ENCODE results near the gene ADAM8. TPM values are rescaled to one million over a fixed set of nuclear protein-coding genes. Genes with fewer than 3 reads are reported as not detected.

Gene ADAM8
- total RNA-seq, 1 donor from 2014 or later: 1.5 TPM

DNA sequence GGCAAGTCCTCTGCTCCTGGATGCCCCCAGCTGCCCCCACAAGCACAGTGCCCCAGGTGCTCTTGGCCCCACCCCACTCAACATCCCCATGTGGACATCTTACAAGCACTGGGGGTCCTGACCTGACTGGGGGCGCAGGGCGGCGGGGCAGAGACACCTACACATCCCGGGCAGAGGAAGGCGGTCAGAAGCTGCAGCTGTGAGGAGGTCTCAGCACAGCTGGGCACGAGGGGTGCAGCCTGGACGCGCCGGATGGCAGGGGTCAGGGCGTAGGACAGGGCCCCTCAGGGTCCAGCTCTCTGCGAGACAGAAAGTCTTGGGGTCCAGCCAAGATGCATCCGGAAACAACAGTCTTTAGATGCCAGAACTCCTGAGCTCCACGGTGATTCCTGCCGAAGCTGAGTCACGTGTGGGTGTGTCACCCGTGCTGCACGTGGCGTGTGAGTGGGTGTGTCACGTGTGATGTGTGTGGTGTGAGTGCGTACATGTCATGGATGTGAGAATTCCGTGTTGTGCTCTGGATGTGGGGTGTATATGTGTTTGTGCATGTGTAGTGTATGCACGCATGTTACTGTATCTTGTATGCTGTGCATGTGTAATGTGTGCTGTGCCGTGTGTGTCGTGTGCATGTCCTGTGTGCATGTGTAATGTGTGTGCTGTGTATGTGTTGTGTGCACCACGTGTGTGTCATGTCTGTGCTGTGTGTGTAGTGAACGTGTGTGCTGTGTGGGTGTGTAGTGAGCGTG is 33.9 kb downstream of the ADAM8 start:
- TF ChIP-seq, protein P1, sequence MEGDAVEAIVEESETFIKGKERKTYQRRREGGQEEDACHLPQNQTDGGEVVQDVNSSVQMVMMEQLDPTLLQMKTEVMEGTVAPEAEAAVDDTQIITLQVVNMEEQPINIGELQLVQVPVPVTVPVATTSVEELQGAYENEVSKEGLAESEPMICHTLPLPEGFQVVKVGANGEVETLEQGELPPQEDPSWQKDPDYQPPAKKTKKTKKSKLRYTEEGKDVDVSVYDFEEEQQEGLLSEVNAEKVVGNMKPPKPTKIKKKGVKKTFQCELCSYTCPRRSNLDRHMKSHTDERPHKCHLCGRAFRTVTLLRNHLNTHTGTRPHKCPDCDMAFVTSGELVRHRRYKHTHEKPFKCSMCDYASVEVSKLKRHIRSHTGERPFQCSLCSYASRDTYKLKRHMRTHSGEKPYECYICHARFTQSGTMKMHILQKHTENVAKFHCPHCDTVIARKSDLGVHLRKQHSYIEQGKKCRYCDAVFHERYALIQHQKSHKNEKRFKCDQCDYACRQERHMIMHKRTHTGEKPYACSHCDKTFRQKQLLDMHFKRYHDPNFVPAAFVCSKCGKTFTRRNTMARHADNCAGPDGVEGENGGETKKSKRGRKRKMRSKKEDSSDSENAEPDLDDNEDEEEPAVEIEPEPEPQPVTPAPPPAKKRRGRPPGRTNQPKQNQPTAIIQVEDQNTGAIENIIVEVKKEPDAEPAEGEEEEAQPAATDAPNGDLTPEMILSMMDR (IDR thresholded peaks at IDR 0.05; ENCODE audit: unreplicated experiment): no peak

DNA sequence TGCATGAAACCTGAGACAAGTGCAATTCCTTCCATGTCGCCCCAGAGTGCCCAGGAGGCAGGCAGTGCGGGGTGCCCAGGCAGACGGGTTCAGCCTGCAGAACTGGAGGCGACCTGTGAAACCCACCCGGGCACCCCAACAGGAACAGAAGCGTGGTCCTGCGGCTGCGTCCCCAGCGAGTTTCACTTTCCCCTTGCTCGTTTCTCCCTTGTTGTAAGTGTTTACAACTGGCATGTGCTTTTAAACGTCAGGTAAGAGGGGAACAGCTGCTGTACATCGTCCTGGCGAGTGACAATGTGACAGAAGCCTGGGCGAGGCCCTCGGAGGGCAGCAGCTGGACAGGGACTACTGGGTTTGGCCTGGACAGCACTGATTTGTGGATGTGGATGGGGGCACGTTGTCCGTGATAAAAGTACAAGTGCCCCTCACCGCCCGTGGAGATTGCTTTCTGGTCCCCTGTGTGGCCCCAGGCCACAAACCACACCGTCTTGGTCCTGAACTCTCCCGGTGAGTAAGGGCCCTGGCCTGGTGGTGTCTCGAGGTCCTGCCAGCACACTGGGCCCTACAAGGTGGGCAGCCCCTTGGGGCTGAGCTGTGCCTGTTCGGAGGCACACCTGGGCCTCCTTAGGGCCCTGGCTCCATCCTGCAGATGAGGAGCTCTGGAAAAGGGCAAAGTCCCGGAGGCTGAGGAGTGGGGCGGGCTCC is 35.0 kb downstream of the ADAM8 start:
- no peak for DNase-seq (ENCODE audit: low spot score)
- peaks cover 10% of the 10 kb centered on the region for H3K27me3 Mint-ChIP-seq (ENCODE audit: unreplicated experiment)
- H3K27ac Mint-ChIP-seq (ENCODE audit: unreplicated experiment): no peak overlapping the region
- H3K4me1 Mint-ChIP-seq (ENCODE audit: unreplicated experiment): no peaks in the 10 kb centered on the region
- no peak overlapping the region for H3K4me3 Mint-ChIP-seq (ENCODE audit: unreplicated experiment)
- TF ChIP-seq, protein P1 (IDR thresholded peaks at IDR 0.05; ENCODE audit: unreplicated experiment): no peak
- peaks cover 3% of the 10 kb centered on the region for H3K36me3 Mint-ChIP-seq (ENCODE audit: low read depth, unreplicated experiment)
- H3K9me3 Mint-ChIP-seq (ENCODE audit: unreplicated experiment): no peaks in the 10 kb centered on the region

More for the DNA sequence above, 33.9 kb downstream of the ADAM8 start:
- no peak overlapping the region for H3K4me3 Mint-ChIP-seq (ENCODE audit: unreplicated experiment)
- no peak for DNase-seq (ENCODE audit: low spot score)
- H3K4me1 Mint-ChIP-seq (ENCODE audit: unreplicated experiment): no peaks in the 10 kb centered on the region
- H3K9me3 Mint-ChIP-seq (ENCODE audit: unreplicated experiment): no peaks in the 10 kb centered on the region
- peaks cover 15% of the 10 kb centered on the region for H3K27me3 Mint-ChIP-seq (ENCODE audit: unreplicated experiment)
- no peak overlapping the region for H3K27ac Mint-ChIP-seq (ENCODE audit: unreplicated experiment)
- H3K36me3 Mint-ChIP-seq (ENCODE audit: low read depth, unreplicated experiment): peaks cover 3% of the 10 kb centered on the region

DNA sequence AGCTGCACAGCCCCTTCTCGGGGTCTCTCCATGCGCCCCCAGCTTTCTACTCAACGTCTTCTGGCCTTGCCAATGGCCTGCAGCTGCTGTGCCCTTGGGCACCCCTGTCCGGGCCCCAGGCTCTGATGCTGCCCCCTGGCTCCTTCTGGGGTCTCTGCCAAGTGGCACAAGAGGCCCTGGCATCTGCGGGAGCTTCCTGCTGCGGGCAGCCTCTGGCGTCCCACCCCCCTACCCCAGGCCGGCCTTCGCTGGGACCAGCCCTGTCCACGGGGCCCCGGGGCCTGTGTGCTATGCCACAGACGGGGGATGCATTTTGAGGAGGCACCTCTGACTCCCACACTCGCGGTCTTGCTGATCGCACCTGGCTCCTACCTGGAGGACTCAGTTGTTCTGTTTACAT is 36.7 kb downstream of the ADAM8 start:
- H3K36me3 Mint-ChIP-seq (ENCODE audit: low read depth, unreplicated experiment): peaks cover 3% of the 10 kb centered on the region
- TF ChIP-seq, protein P1 (IDR thresholded peaks at IDR 0.05; ENCODE audit: unreplicated experiment): no peak
- H3K4me3 Mint-ChIP-seq (ENCODE audit: unreplicated experiment): no peak overlapping the region
- no peak overlapping the region for H3K27ac Mint-ChIP-seq (ENCODE audit: unreplicated experiment)
- no peaks in the 10 kb centered on the region for H3K9me3 Mint-ChIP-seq (ENCODE audit: unreplicated experiment)
- peaks cover 10% of the 10 kb centered on the region for H3K27me3 Mint-ChIP-seq (ENCODE audit: unreplicated experiment)
- H3K4me1 Mint-ChIP-seq (ENCODE audit: unreplicated experiment): no peaks in the 10 kb centered on the region
- DNase-seq (ENCODE audit: low spot score): no peak

DNA sequence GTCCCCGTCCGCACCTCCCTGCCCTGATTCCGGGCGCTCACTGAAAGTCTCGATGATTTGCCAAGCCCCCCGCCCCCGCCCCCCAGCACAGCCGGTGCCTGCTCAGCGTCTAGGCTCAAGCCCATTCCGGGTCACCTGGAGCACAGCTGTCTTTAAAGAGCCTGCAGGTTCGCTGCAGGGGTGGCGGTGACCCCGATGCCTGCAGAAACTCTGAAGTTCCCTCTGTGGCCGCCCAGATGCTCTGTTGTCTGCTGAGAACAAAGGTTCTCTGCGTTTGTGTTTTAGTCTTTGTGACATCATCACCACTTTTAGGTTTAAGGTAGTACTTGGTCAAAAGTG is 38.2 kb downstream of the ADAM8 start:
- Mint-ChIP-seq H3K27me3 (ENCODE audit: unreplicated experiment) (peaks cover 13% of the 10 kb centered on the region), H3K4me3 (ENCODE audit: unreplicated experiment) (peak overlapping the region; percentile 62), H3K4me1 (ENCODE audit: unreplicated experiment) (no peaks in the 10 kb centered on the region), H3K27ac (ENCODE audit: unreplicated experiment) (no peak overlapping the region), H3K36me3 (ENCODE audit: low read depth, unreplicated experiment) (peaks cover 3% of the 10 kb centered on the region), H3K9me3 (ENCODE audit: unreplicated experiment) (no peaks in the 10 kb centered on the region)
- TF ChIP-seq, protein P1 (IDR thresholded peaks at IDR 0.05; ENCODE audit: unreplicated experiment): no peak
- no peak for DNase-seq (ENCODE audit: low spot score)

Data from endothelial cell (in vitro differentiated cells).